HepG2 (cell line): ENCODE results near the gene ZNF491. TPM values are rescaled to one million over a fixed set of nuclear protein-coding genes. Genes with fewer than 3 reads are reported as not detected.
A peak's percentile ranks its signal among the peaks of the same experiment; 100 is the strongest.

Source experiments
- ATF2 ChIP-seq: sonication (generic); formaldehyde crosslinking; IDR thresholded peaks from 2 replicates; pipeline ENCODE4 v1.4.0; 2020; ENCODE audit warnings: missing genetic modification reagents
- CREB1 ChIP-seq, 2 experiments: fragments of 450-650 bp in 1 of 2; IDR thresholded peaks; 2 replicates each; pipeline ENCODE4 v1.6.1; 2016 to 2017; ENCODE audit warnings: control low read depth in 1 of 2, mild to moderate bottlenecking in 1 of 2, missing compliant biosample characterization in 1 of 2, missing genetic modification characterization in 1 of 2
- DRAP1 ChIP-seq: IDR thresholded peaks from 2 replicates; pipeline ENCODE4 v1.6.1; 2016; ENCODE audit warnings: missing genetic modification reagents, missing compliant biosample characterization
- FOSL2 ChIP-seq: sonication (generic); formaldehyde crosslinking; IDR thresholded peaks from 2 replicates; pipeline ENCODE4 v1.4.0; 2020; ENCODE audit warnings: missing genetic modification reagents
- HCFC1 ChIP-seq: fragments of 150-350 bp; IDR thresholded peaks from 2 replicates; pipeline ENCODE4 v1.6.1; 2014; ENCODE audit warnings: low read depth, low read length
- HMG20B ChIP-seq: conservative IDR thresholded peaks from 2 replicates; pipeline ENCODE4 v1.6.1; 2016; ENCODE audit warnings: missing genetic modification reagents, missing compliant biosample characterization
- HNF1B ChIP-seq: sonication (generic); formaldehyde crosslinking; IDR thresholded peaks from 2 replicates; pipeline ENCODE4 v1.5.1; 2020; ENCODE audit warnings: mild to moderate bottlenecking, moderate library complexity, missing genetic modification reagents
- KLF11 ChIP-seq: IDR thresholded peaks from 2 replicates; pipeline ENCODE4 v1.6.1; 2016; ENCODE audit warnings: missing compliant biosample characterization
- NFYC ChIP-seq: IDR thresholded peaks from 2 replicates; pipeline ENCODE4 v1.6.1; 2016; ENCODE audit warnings: missing genetic modification reagents, missing compliant biosample characterization
- PBX2 ChIP-seq: IDR thresholded peaks from 2 replicates; pipeline ENCODE4 v1.6.1; 2016; ENCODE audit warnings: control low read depth
- POGK ChIP-seq: sonication (generic); formaldehyde crosslinking; conservative IDR thresholded peaks from 2 replicates; pipeline ENCODE4 v1.8.0; 2022; ENCODE audit warnings: mild to moderate bottlenecking, moderate library complexity, missing genetic modification reagents
- POLR2AphosphoS5 ChIP-seq: IDR thresholded peaks from 2 replicates; pipeline ENCODE4 v1.6.1; 2012; ENCODE audit warnings: low read depth, low read length
- RAD51 ChIP-seq: fragments of 450-650 bp; IDR thresholded peaks from 2 replicates; pipeline ENCODE4 v1.6.1; 2016; ENCODE audit warnings: borderline replicate concordance
- RBM39 ChIP-seq: fragments of 200-400 bp; formaldehyde crosslinking; IDR thresholded peaks from one replicate; pipeline ENCODE4 v1.6.1; 2018; ENCODE audit warnings: antibody characterized with exemption, mild to moderate bottlenecking, low read depth, low read length; ENCODE audit not compliant: poor library complexity, severe bottlenecking
- SRSF1 ChIP-seq: fragments of 200-400 bp; formaldehyde crosslinking; optimal IDR thresholded peaks from 2 replicates; pipeline ENCODE3; 2017; ENCODE audit warnings: mild to moderate bottlenecking, low read depth, low read length, moderate library complexity
- U2AF2 ChIP-seq: fragments of 200-400 bp; formaldehyde crosslinking; IDR thresholded peaks from 2 replicates; pipeline ENCODE4 v1.6.1; 2017; ENCODE audit warnings: low read depth, mild to moderate bottlenecking, low read length
- ZBTB14 ChIP-seq: sonication (generic); formaldehyde crosslinking; IDR thresholded peaks from 2 replicates; pipeline ENCODE4 v1.4.0; 2020; ENCODE audit warnings: missing genetic modification reagents
- ZNF224 ChIP-seq: sonication (generic); formaldehyde crosslinking; IDR thresholded peaks from 2 replicates; pipeline ENCODE4 v1.5.0; 2020; ENCODE audit warnings: mild to moderate bottlenecking, missing genetic modification reagents
- ZNF510 ChIP-seq: sonication (generic); formaldehyde crosslinking; IDR thresholded peaks from 2 replicates; pipeline ENCODE4 v1.4.0; 2020; ENCODE audit warnings: low read depth, mild to moderate bottlenecking, missing genetic modification reagents
- ZNF598 ChIP-seq: sonication (generic); formaldehyde crosslinking; IDR thresholded peaks from 2 replicates; pipeline ENCODE4 v1.5.1; 2020; ENCODE audit warnings: mild to moderate bottlenecking, missing genetic modification reagents, borderline replicate concordance
- ZNF839 ChIP-seq: sonication (generic); formaldehyde crosslinking; IDR thresholded peaks from 2 replicates; pipeline ENCODE4 v1.4.0; 2020; ENCODE audit warnings: missing genetic modification reagents, mild to moderate bottlenecking, borderline replicate concordance
- ZSCAN25 ChIP-seq: sonication (generic); formaldehyde crosslinking; IDR thresholded peaks from 2 replicates; pipeline ENCODE4 v1.8.0; 2022; ENCODE audit warnings: mild to moderate bottlenecking, missing genetic modification reagents
- polyA plus RNA-seq, 8 experiments: library from polyadenylated mRNA; depleted of rRNA in 3 of 8; stranded (reverse) in 7 of 8; unstranded in 1 of 8; fragments of >200 nt; fragmentation: Illumina TruSeq in 4 of 8; extraction: Trizol in 4 of 8; gene quantifications; 2 replicates each; pipeline versions ENCODE4 v1.2.1 to v1.2.3, GENCODE V29; 2011 to 2016; ENCODE audit warnings: low read depth in 4 of 8, missing spikeins in 1 of 8, mixed read lengths in 1 of 8; ENCODE audit not compliant: insufficient read depth in 1 of 8
- total RNA-seq, 5 experiments: library from RNA; depleted of rRNA; stranded (reverse); fragments of >200 nt; fragmentation: Illumina TruSeq; extraction: Trizol; gene quantifications; 2 replicates each; pipeline ENCODE4 v1.2.3, GENCODE V29; 2016; ENCODE audit warnings: low read depth in 1 of 5

The ZNF491 gene
- total and polyA plus RNA-seq, 2 of the 13 experiments (the other 11 are each of a cell fraction or from before 2014, with no cell fraction given), result 0.57 to 2.2 TPM

- no peak for TF ChIP-seq ZBTB14 (CRISPR knock-in tag)
- TF ChIP-seq ZNF839 (CRISPR knock-in tag), result peak; percentile 57; the same call in 1 of the 2 replicates
- TF ChIP-seq ZNF598 (CRISPR knock-in tag), result peak; percentile 92
- no peak for TF ChIP-seq RAD51
- peak; percentile 54; the same call in 1 of the 2 replicates for TF ChIP-seq KLF11
- TF ChIP-seq HCFC1, result no peak
- 0 out of 2 replicates have a peak, but pooled peaks have one; percentile 19 for TF ChIP-seq HMG20B
- peak; percentile 96 for TF ChIP-seq DRAP1 (CRISPR knock-in tag)
- peak; percentile 44; the same call in 1 of the 2 replicates for TF ChIP-seq ATF2 (CRISPR knock-in tag)
- peak; percentile 83 for TF ChIP-seq POGK (CRISPR knock-in tag)
- TF ChIP-seq ZSCAN25 (CRISPR knock-in tag), result peak; percentile 51; the same call in 1 of the 2 replicates
- TF ChIP-seq CREB1 (IDR thresholded peaks at IDR 0.05), result 0 out of 2 replicates have a peak, but pooled peaks have one; percentile 11
- peak; percentile 30; the same call in 1 of the 2 replicates for TF ChIP-seq CREB1 (CRISPR knock-in tag; IDR thresholded peaks at IDR 0.05)
- TF ChIP-seq FOSL2 (CRISPR knock-in tag), result peak; percentile 44
- no peak for TF ChIP-seq U2AF2
- peak; percentile 98 for TF ChIP-seq POLR2AphosphoS5
- TF ChIP-seq ZNF510 (CRISPR knock-in tag), result no peak
- TF ChIP-seq ZNF224 (CRISPR knock-in tag), result 0 out of 2 replicates have a peak, but pooled peaks have one; percentile 54
- TF ChIP-seq SRSF1, result no peak
- TF ChIP-seq NFYC, result peak; percentile 85
- TF ChIP-seq HNF1B (CRISPR knock-in tag), result peak; percentile 78
- peak; percentile 79 for TF ChIP-seq RBM39
- TF ChIP-seq PBX2 (CRISPR knock-in tag), result peak; percentile 92
Observed at GRCh38 chr19:11814029-11814699, 15.8 kb downstream of the ZNF491 start, which contains the start of gene ZNF440 (continued).
